IMR-90 (cell line): Measurements from ENCODE around the gene CCM2. TPM values are rescaled to one million over a fixed set of nuclear protein-coding genes. Genes with fewer than 3 reads are reported as not detected.
A peak's percentile ranks its signal among the peaks of the same experiment; 100 is the strongest.

Source experiments
- ATAC-seq: fragments of 200-7000 bp; cut with Tn5 transposase; 2 replicates; pipeline ENCODE4 v1.9.1; 2020; ENCODE audit warnings: low read depth, mild to moderate bottlenecking, moderate library complexity
- BruUV-seq: library from RNA; stranded (reverse); fragments of 400-500 nt; replicated peaks from 2 replicates; lab custom pipeline; 2021; lab: Mats Ljungman, UMichigan
- CTCF ChIA-PET: fragments of 300-600 bp; formaldehyde crosslinking; extraction: SDS; loops from one replicate; lab custom pipeline; 2021; ENCODE audit warnings: antibody characterized with exemption; lab: Yijun Ruan, JAX
- POLR2A ChIA-PET: fragments of 300-600 bp; sonication (Branson Sonifier 250); formaldehyde crosslinking; loops from one replicate; lab custom pipeline; 2022; ENCODE audit warnings: antibody characterized with exemption; ENCODE audit not compliant: unreplicated experiment; lab: Charles Lee
- DNase-seq: peaks from one replicate; pipeline ENCODE4 v3.0.0; 2013
- H2AFZ ChIP-seq: replicated peaks from 2 replicates; pipeline ENCODE3; 2013; ENCODE audit warnings: low read length, mild to moderate bottlenecking; ENCODE audit not compliant: poor library complexity
- H2AK5ac ChIP-seq: 2 replicates; pipeline ENCODE4 v1.6.1; 2013; ENCODE audit warnings: low read depth, low read length, inconsistent platforms
- H2AK9ac ChIP-seq: replicated peaks from 2 replicates; pipeline ENCODE3; 2013; ENCODE audit warnings: mild to moderate bottlenecking, low read depth, low read length, moderate library complexity; ENCODE audit not compliant: poor library complexity
- H2BK120ac ChIP-seq: 2 replicates; pipeline ENCODE4 v1.6.1; 2013; ENCODE audit warnings: low read depth, low read length, inconsistent platforms
- H2BK15ac ChIP-seq: 3 replicates; pipeline ENCODE4 v1.6.1; 2013; ENCODE audit warnings: low read depth, low read length, inconsistent platforms
- H2BK20ac ChIP-seq: 2 replicates; pipeline ENCODE4 v1.6.1; 2013; ENCODE audit warnings: low read depth, mild to moderate bottlenecking, inconsistent platforms, low read length, moderate library complexity
- H2BK5ac ChIP-seq: 2 replicates; pipeline ENCODE4 v1.6.1; 2013; ENCODE audit warnings: mild to moderate bottlenecking, low read depth, low read length, inconsistent platforms; ENCODE audit not compliant: poor library complexity, severe bottlenecking
- H3K14ac ChIP-seq: replicated peaks from 2 replicates; pipeline ENCODE4 v1.6.1; 2013; ENCODE audit warnings: low read depth, low read length, inconsistent platforms
- H3K18ac ChIP-seq: 2 replicates; pipeline ENCODE4 v1.6.1; 2013; ENCODE audit warnings: low read depth, low read length, control low read depth
- H3K23ac ChIP-seq: 2 replicates; pipeline ENCODE4 v1.6.1; 2013; ENCODE audit warnings: low read depth, low read length, inconsistent platforms
- H3K27ac ChIP-seq: 2 replicates; pipeline ENCODE4 v1.5.1; 2013; ENCODE audit warnings: mild to moderate bottlenecking, control low read depth, low read length; ENCODE audit not compliant: insufficient read depth
- H3K27me3 ChIP-seq: 2 replicates; pipeline ENCODE4 v1.6.1; 2013; ENCODE audit warnings: low read length; ENCODE audit not compliant: control insufficient read depth, insufficient read depth
- H3K36me3 ChIP-seq: 2 replicates; pipeline ENCODE4 v1.6.1; 2013; ENCODE audit warnings: low read length, mixed read lengths; ENCODE audit not compliant: control insufficient read depth, insufficient read depth
- H3K4ac ChIP-seq: 2 replicates; pipeline ENCODE4 v1.6.1; 2013; ENCODE audit warnings: low read depth, low read length, inconsistent platforms
- H3K4me1 ChIP-seq: 2 replicates; pipeline ENCODE4 v1.6.1; 2013; ENCODE audit warnings: low read length, mixed read lengths; ENCODE audit not compliant: control insufficient read depth, insufficient read depth
- H3K4me2 ChIP-seq: 2 replicates; pipeline ENCODE4 v1.6.1; 2013; ENCODE audit warnings: low read depth, mild to moderate bottlenecking, control low read depth, low read length, moderate library complexity
- H3K4me3 ChIP-seq: 2 replicates; pipeline ENCODE4 v1.5.1; 2013; ENCODE audit warnings: low read depth, mild to moderate bottlenecking, control low read depth, low read length, moderate library complexity; ENCODE audit not compliant: insufficient read depth
- H3K56ac ChIP-seq: 2 replicates; pipeline ENCODE4 v1.6.1; 2013; ENCODE audit warnings: low read length, inconsistent platforms; ENCODE audit not compliant: insufficient read depth; ENCODE audit errors: extremely low read depth
- H3K79me1 ChIP-seq, 2 experiments: 2 replicates each; pipeline ENCODE4 v1.6.1; 2013; ENCODE audit warnings: low read length in 2 of 2, inconsistent platforms in 1 of 2, low read depth in 1 of 2
- H3K9ac ChIP-seq: 2 replicates; pipeline ENCODE4 v1.6.1; 2013; ENCODE audit warnings: low read depth, low read length, control low read depth
- H3K9me1 ChIP-seq: 2 replicates; pipeline ENCODE4 v1.6.1; 2013; ENCODE audit warnings: low read length, inconsistent platforms; ENCODE audit not compliant: insufficient read depth
- H3K9me3 ChIP-seq: 2 replicates; pipeline ENCODE4 v1.6.1; 2013; ENCODE audit warnings: low read length; ENCODE audit not compliant: control insufficient read depth, insufficient read depth
- H4K20me1 ChIP-seq: 2 replicates; pipeline ENCODE4 v1.6.1; 2013; ENCODE audit warnings: low read length, inconsistent platforms; ENCODE audit not compliant: insufficient read depth
- H4K5ac ChIP-seq: 2 replicates; pipeline ENCODE4 v1.6.1; 2013; ENCODE audit warnings: mild to moderate bottlenecking, low read depth, low read length, control low read depth
- H4K8ac ChIP-seq, 2 experiments: 2 replicates each; pipeline ENCODE4 v1.6.1; 2013; ENCODE audit warnings: low read depth in 2 of 2, low read length in 2 of 2, control low read depth in 1 of 2, inconsistent platforms in 1 of 2
- H4K91ac ChIP-seq: 2 replicates; pipeline ENCODE4 v1.6.1; 2013; ENCODE audit warnings: low read depth, low read length, inconsistent platforms; ENCODE audit not compliant: insufficient read depth
- MAZ ChIP-seq: IDR thresholded peaks from 2 replicates; pipeline ENCODE4 v1.6.1; 2012; ENCODE audit warnings: low read depth, mild to moderate bottlenecking, low read length, improper control_type of control experiment, moderate library complexity, borderline replicate concordance
- POLR2A ChIP-seq: IDR thresholded peaks from 2 replicates; pipeline ENCODE4 v1.6.1; 2012; ENCODE audit warnings: mild to moderate bottlenecking, low read depth, low read length
- WGBS, 2 experiments: methylation state at CpG; one replicate each; pipeline versions ENCODE4 v1.1.5 to v1.1.7; 2013; ENCODE audit warnings: missing lambda C conversion rate in 2 of 2; ENCODE audit not compliant: insufficient read length in 1 of 2; ENCODE audit errors: extremely low coverage in 2 of 2; 5-methylcytosine and 5-hydroxymethylcytosine counted together
- dilution Hi-C: fragments of 300-500 bp; cut with HindIII; formaldehyde crosslinking; loops from one replicate; pipeline ENCODE4 v1.14.3; 2018; ENCODE audit warnings: low sequenced_read_pairs; ENCODE audit not compliant: unreplicated experiment
- in situ Hi-C: fragments of 300-500 bp; cut with MboI; formaldehyde crosslinking; loops from 3 replicates; pipeline ENCODE4 v1.14.3; 2019; ENCODE audit warnings: low sequenced_read_pairs, inconsistent platforms, mixed read lengths
- intact Hi-C: fragments of 100-400 bp; cut with micrococcal nuclease; formaldehyde crosslinking; loops from 2 replicates; pipeline ENCODE4 v1.10.0; 2022
- polyA plus RNA-seq, 3 experiments: library from polyadenylated mRNA; depleted of rRNA; stranded (reverse); fragments of >200 nt; gene quantifications; 2 replicates each; pipeline ENCODE4 v1.2.3, GENCODE V29; 2012; ENCODE audit warnings: low replicate concordance in 1 of 3
- total RNA-seq: library from RNA; depleted of rRNA; stranded (reverse); fragments of >200 nt; gene quantifications from 2 replicates; pipeline ENCODE4 v1.2.3, GENCODE V29; 2012

CCM2 gene
- total and polyA plus RNA-seq, 2 of the 4 experiments (the other 2 are of a cell fraction), result 65.2 to 78.5 TPM

DNA sequence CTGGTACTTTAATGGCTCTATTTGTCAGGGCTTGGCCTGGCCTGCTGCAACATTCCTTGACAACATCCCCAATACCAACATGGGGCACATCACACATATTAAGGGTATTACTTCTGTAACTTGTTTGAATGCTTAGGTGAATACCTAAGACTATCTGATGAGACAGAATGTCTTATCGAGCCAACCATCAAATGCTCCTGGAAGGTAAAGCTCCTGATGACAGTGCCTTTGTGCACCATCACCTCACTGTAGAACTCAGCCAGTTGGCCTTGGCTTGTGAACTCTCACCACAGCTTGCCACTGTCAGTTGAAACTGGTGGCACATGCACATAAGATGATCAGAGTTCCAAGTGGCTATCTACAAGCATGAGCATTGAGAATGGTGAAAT lies 17.5 kb upstream of the CCM2 start:
- Histone ChIP-seq H3K4ac (no peak overlapping the region), H3K36me3 (peaks cover 30% of the 10 kb centered on the region), H3K79me1 (peaks cover 14 to 41% of the 10 kb centered on the region in 2 experiments), H3K18ac (no peak overlapping the region), H3K23ac (no peak overlapping the region; the same call in 1 of the 2 replicates), H2BK5ac (no peak overlapping the region), H3K4me2 (no peak overlapping the region), H3K14ac (no peak overlapping the region), H2AK9ac (no peak overlapping the region), H2AK5ac (no peak overlapping the region), H4K91ac (no peak overlapping the region), H3K9me3 (no peaks in the 10 kb centered on the region), H3K56ac (no peak overlapping the region), H3K4me3 (no peak overlapping the region), H2AFZ (no peak overlapping the region), H3K4me1 (peaks cover 13% of the 10 kb centered on the region), H2BK20ac (no peak overlapping the region), H3K9me1 (peaks cover 12% of the 10 kb centered on the region; the same call in 1 of the 2 replicates), H3K9ac (no peak overlapping the region), H4K5ac (no peak overlapping the region), H4K20me1 (peaks cover 27% of the 10 kb centered on the region), H4K8ac (no peak overlapping the region), H3K27me3 (no peaks in the 10 kb centered on the region), H3K27ac (no peak overlapping the region), H2BK120ac (no peak overlapping the region), H2BK15ac (no peak overlapping the region)
- TF ChIP-seq MAZ, result no peak
- peak; percentile 29 for TF ChIP-seq POLR2A
- in situ Hi-C loops (no loop called here), intact Hi-C loops (no loop called here), dilution Hi-C loops (no loop called here)
- no peak for ATAC-seq
- WGBS, 2 experiments, result no CpG with 5 or more reads among the region's 1 CpG
- no TSS peak for BruUV-seq
- CTCF ChIA-PET, result interaction anchor here (1.4 kb wide), 1 partner anchor 10 kb away, joined by 3 read pairs; no protein-coding TSS in a partner anchor
- DNase-seq, result no peak
- POLR2A ChIA-PET, result interaction anchor here (0.6 to 0.7 kb wide), 2 partner anchors 41 to 236 kb away, joined by 3 to 7 read pairs; no protein-coding TSS in a partner anchor
